ENCODE measurements around the gene RTL10.

Gene RTL10

DNA sequence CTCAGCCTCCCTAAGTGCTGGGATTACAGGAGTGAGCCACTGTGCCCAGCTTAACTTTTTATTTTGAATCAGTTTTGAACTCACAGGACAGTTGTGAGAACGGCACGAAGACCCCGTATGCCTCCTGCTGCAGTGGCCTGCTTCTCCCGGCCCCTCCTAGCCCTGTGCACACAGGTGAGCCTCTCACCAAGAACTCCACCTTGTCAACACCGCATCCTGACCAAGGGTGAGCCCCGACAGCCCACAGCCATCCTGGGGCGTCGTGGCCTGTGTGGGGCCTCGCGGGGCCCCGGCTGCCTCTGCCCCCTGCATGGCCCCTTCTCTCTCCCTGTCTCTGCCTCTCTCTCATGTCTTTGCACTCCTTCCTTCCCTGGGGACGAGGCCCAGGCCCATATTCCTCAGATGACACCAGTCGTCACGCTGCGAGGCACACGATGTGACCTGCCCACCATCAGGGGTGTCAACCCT, 38.8 kb downstream of the RTL10 start:
- DNase-seq: no peak
- Mint-ChIP-seq H3K4me1 (no peaks in the 10 kb centered on the region), H3K27ac (no peak overlapping the region), H3K36me3 (ENCODE audit: low read depth) (no peaks in the 10 kb centered on the region), H3K9me3 (no peaks in the 10 kb centered on the region), H3K27me3 (no peaks in the 10 kb centered on the region), H3K4me3 (no peak overlapping the region)
- ATAC-seq: no peak

DNA sequence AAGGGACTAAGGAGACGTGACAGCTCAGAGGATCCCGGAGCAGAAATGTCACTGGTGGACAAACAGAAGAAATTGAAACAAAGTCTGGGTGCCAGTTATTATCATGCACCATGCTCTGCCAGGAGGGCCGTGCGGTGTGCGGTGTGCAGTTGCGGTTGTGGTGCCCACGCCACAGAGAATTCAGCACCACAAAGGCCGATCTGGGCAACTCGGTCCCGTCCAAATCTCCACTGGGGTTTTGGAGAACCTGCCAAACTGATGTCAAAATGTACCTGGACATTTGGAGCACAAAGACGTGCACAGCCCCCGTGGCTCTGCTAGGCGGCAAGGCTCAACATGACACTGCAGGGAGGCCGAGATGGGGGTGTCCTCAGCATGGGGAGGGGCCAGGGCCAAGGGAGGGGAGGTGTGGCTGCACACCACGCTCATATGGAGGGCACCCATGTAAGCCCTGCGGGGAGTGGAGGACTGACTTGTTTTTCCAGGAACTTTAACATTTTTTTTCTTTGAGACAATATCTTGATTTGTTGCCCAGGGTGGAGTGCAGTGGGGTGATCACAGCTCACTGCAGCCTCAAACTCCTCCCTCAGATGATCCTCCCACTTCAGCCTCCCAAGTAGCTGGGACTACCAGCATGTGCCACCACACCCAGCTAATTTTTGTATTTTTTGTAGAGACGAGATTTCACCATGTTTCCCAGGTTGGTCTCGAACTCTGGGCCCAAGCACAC, 39.4 kb downstream of the RTL10 start:
- no peak overlapping the region for H3K4me3 Mint-ChIP-seq
- no peak for ATAC-seq
- H3K9me3 Mint-ChIP-seq: no peaks in the 10 kb centered on the region
- H3K4me1 Mint-ChIP-seq: peaks cover 4% of the 10 kb centered on the region
- no peaks in the 10 kb centered on the region for H3K27me3 Mint-ChIP-seq
- no peak overlapping the region for H3K27ac Mint-ChIP-seq
- H3K36me3 Mint-ChIP-seq (ENCODE audit: low read depth): no peaks in the 10 kb centered on the region
- DNase-seq: no peak

DNA sequence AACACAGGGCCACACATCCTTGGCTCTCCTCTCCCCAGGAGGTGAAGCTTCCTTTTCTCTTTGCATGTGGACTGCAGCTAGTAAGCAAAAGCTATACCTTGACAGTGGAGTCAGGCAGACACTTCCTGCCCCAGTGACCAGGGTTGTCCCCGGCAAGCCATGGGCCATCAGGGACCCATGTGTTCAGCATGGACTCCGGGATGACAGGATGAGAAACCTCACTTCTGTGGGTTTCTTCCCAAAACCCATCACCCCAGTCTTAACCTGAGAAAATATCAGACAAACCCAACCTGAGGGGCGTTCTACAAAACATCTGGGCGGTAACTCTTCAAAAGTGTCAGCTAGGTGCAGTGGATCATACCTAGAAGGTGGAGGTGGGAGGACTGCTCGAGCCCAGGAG, 40.2 kb downstream of the RTL10 start:
- ATAC-seq (no peak), DNase-seq (no peak)
- Mint-ChIP-seq H3K9me3 (no peaks in the 10 kb centered on the region), H3K27me3 (no peaks in the 10 kb centered on the region), H3K27ac (no peak overlapping the region), H3K4me3 (no peak overlapping the region), H3K36me3 (ENCODE audit: low read depth) (no peaks in the 10 kb centered on the region), H3K4me1 (peaks cover 4% of the 10 kb centered on the region)

DNA sequence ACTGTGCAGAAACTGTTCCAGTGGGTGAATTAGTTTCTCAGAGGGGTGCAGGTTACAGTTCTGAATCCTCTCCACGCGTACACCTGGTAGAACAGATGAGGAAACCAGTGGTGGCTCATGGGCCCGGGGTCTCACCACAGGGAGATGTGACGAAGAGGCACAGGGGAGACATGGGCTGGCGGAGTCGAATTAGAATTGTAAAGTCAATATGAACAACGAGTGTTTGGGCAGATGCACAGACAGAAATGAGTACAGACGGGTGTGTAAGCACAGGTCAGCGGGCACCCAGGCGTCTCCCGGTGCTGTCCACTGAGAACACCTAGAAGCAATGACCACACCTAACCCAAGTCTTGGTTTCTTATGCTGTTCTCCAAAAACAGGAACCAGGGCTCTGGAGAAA, 41.8 kb downstream of the RTL10 start:
- DNase-seq (no peak), ATAC-seq (no peak)
- H3K27ac Mint-ChIP-seq: no peak overlapping the region
- H3K27me3 Mint-ChIP-seq: no peaks in the 10 kb centered on the region
- H3K4me3 Mint-ChIP-seq: no peak overlapping the region
- no peaks in the 10 kb centered on the region for H3K36me3 Mint-ChIP-seq (ENCODE audit: low read depth)
- peaks cover 4% of the 10 kb centered on the region for H3K4me1 Mint-ChIP-seq
- H3K9me3 Mint-ChIP-seq: no peaks in the 10 kb centered on the region

DNA sequence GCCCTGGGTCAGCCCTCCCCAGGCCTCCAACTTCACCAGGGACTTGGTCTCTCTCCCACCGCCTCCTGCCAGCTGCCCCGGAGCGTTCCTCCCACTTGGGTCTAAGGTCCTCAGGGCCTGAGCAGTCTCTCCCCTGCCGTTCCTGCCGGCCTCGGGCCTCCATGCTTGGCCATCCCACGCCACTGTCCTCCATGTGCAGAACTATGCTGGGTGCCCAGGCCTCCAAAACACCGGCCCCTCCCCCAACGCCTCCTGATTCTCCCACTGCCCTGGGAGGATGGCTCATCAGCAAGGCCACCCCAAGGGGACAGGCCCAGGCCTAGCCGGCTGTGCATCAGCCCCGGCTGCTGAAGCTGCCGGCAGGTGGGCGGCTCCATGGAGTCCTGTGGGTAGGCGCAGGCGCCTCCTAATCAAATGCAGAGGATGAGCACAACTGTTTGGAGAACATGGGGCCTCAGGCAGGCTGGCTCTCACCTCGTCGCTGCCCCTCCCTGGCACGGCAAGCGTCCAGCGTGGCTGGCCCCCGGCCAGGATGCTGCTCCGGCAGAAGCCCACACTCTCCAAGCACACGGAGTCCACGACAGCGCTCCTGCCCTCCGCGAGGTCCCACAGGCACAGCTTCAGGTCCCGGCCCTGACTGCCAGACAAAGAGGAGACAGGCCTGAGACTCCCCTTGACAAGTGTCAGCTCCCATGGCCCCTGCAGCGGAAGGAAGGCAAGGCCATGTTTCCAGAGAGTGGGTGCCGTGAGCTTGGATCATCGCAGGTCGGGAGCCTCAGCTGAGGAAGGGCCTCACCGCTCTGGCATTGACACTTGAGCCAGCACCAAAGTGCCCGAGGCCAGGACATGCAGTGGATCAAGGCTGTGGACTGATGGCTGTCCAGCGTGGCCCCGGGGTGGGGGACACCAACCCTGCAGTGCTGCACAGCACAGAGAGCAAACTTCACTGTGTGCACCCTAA, 42.6 kb downstream of the RTL10 start:
- H3K27me3 Mint-ChIP-seq: no peaks in the 10 kb centered on the region
- no peak overlapping the region for H3K4me3 Mint-ChIP-seq
- no peaks in the 10 kb centered on the region for H3K9me3 Mint-ChIP-seq
- no peak for ATAC-seq
- H3K4me1 Mint-ChIP-seq: peaks cover 4% of the 10 kb centered on the region
- H3K27ac Mint-ChIP-seq: no peak overlapping the region
- H3K36me3 Mint-ChIP-seq (ENCODE audit: low read depth): no peaks in the 10 kb centered on the region
- DNase-seq: no peak

DNA sequence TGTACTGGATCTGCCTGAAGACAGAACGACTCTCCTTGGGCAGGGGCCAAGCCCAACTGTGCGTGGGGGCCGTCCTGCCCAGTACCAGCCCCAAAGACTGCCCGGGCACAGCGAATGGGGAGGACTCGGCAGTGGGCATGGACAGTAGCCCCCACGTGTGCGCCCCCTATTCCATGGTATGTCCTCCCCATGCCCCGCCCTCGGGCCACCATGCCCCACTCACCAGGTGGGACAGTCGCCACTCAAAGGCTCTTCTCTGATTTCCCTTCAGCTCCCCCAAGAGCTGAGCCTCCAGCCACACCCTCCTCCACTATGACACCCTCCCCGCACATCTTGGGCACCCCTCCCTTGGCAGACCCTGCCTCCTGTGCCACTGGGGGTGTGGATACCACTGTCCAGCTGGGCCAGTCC, 43.5 kb downstream of the RTL10 start:
- DNase-seq: no peak
- no peak overlapping the region for H3K4me3 Mint-ChIP-seq
- H3K36me3 Mint-ChIP-seq (ENCODE audit: low read depth): no peaks in the 10 kb centered on the region
- no peaks in the 10 kb centered on the region for H3K27me3 Mint-ChIP-seq
- no peak overlapping the region for H3K27ac Mint-ChIP-seq
- H3K9me3 Mint-ChIP-seq: no peaks in the 10 kb centered on the region
- no peak for ATAC-seq
- peaks cover 4% of the 10 kb centered on the region for H3K4me1 Mint-ChIP-seq

DNA sequence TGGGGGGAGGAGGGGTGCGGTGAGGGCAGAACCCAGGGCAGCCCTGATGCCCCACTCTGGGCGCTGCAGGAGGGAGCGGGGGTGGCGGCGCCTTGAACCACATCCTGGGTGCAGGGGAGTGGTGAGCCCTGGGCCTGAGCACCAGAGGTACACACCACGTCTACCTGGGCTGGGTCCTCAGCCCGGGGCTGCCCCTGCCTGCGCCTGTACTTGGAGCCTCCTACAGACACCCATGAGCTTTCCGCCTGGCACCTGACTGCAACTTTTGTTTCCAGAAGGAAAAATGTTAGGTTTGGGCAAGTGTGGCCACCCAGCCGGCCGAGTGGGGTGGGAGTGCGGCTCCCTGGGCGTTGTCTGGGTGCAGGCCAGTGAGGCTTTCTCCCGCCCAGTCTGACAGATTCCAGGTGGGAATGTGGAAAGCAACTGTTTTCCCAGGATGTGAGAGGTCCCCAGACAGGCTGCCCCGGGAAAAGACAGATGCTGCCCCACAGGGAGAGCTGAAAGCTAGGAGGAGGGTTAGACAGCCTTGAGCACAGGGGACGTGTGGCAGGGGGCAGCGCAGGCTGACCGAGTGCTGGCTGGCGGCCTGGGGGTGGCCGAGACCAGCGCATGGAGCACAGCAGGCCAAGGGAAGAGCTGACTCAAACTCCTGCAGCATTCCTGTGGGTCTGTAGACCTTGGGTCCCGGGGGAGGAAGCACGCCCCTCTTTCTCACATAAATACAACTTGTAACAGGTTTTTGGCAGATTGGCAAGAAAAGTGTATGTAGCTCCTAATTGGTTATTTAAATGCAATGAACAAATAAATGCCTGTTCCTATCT, 44.1 kb downstream of the RTL10 start:
- Mint-ChIP-seq H3K27me3 (no peaks in the 10 kb centered on the region), H3K36me3 (ENCODE audit: low read depth) (no peaks in the 10 kb centered on the region), H3K9me3 (no peaks in the 10 kb centered on the region), H3K4me3 (no peak overlapping the region), H3K27ac (no peak overlapping the region), H3K4me1 (peaks cover 4% of the 10 kb centered on the region)
- DNase-seq: no peak
- ATAC-seq: peak; percentile 43

DNA sequence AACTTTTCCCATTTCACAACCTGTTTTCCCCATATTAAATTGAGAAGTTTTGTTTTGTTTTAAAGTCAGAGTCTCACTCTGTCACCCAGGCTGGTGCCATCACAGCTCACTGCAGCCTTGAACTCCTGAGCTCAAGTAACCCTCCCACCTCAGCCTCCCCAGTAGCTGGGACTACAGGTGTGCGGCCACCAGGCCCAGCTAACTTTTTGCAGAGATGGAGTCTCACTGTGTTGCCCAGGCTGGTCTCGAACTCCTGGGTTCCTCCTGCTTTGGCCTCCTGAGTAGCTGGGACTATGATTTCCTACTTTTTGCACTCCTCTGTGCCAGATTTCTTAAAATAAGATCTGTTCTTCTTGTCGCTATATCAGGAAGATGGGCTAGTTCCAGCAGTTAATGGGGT, 44.9 kb downstream of the RTL10 start:
- peaks cover 4% of the 10 kb centered on the region for H3K4me1 Mint-ChIP-seq
- DNase-seq (no peak), ATAC-seq (no peak)
- H3K9me3 Mint-ChIP-seq: no peaks in the 10 kb centered on the region
- no peak overlapping the region for H3K27ac Mint-ChIP-seq
- no peaks in the 10 kb centered on the region for H3K27me3 Mint-ChIP-seq
- H3K4me3 Mint-ChIP-seq: no peak overlapping the region
- no peaks in the 10 kb centered on the region for H3K36me3 Mint-ChIP-seq (ENCODE audit: low read depth)

DNA sequence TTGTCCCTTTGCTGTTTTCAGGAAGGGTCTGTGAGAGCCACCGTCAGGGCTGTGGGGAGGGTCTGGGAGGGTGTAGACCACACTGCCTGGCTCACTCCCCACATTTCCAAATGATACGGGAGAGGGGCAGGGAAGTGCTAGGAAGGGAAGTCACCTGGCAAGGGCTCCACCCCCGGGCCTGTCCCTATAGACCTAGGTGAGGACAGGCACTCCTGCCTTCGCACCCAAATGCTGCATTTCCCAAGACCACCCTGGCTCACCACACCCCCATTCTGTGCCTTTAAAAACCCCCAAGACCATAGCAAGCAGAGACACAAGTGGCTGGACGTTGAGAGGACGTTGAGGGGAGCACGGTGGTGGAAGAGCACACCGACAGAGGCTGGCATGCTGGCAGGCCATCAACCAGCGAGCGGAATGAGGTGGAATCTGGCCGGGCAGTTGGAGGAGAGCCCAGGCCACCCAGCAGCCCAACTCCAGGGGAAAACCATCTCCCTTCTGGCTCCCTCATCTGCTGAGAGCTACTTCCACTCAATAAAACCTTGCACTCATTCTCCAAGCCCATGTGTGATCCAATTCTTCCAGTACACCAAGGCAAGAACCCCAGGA, 45.7 kb downstream of the RTL10 start:
- peaks cover 4% of the 10 kb centered on the region for H3K4me1 Mint-ChIP-seq
- no peaks in the 10 kb centered on the region for H3K36me3 Mint-ChIP-seq (ENCODE audit: low read depth)
- H3K9me3 Mint-ChIP-seq: no peaks in the 10 kb centered on the region
- no peak overlapping the region for H3K4me3 Mint-ChIP-seq
- no peak for DNase-seq
- H3K27ac Mint-ChIP-seq: no peak overlapping the region
- H3K27me3 Mint-ChIP-seq: no peaks in the 10 kb centered on the region
- ATAC-seq: no peak

DNA sequence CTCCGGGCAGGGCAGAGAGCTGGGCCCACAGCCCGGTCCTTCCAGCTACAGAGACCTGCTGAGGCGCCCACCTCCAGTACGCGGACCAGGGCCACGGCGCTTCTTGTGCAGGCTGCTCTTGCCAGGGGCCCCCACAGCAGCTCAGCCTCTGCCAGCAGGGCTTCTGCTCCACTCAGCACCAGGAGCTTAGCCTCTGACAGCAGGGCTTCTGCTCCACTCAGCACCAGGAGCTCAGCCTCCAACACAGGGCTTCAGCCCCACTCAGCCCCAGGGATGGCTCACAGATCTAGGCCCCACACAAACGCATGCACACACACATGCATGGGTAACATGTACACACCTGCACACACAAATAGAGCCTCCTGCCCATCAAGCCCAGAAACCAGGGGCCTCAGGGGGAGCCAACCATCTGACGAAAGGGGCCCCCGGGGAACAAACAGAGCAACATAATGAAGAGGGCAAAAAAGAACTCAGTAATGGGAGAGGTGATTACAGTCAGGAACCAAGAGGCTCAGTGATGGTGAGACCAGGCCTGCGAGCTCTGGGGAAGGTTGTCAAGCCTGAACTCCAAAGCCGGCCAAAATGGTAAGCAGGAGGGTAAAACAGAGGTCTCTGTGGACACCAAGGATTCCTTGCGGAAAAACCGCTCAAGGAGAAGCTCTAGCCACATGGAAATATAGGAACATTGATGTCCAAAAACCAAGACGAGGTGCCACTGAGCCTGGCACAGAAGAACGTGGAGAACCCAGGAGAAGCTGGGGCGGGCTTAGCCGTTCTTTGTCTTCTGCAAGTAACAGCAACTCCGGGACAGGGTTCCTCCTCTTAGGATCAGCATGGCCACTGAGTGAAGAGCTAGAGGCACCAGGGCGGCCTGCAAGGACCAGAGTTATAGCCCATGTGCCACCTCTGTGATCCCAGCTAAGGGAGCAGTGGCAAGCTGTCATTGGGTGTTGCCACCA, 46.5 kb downstream of the RTL10 start:
- no peak for ATAC-seq
- H3K9me3 Mint-ChIP-seq: no peaks in the 10 kb centered on the region
- H3K4me1 Mint-ChIP-seq: peaks cover 4% of the 10 kb centered on the region
- no peak overlapping the region for H3K27ac Mint-ChIP-seq
- no peak for DNase-seq
- H3K36me3 Mint-ChIP-seq (ENCODE audit: low read depth): no peaks in the 10 kb centered on the region
- no peaks in the 10 kb centered on the region for H3K27me3 Mint-ChIP-seq
- no peak overlapping the region for H3K4me3 Mint-ChIP-seq

DNA sequence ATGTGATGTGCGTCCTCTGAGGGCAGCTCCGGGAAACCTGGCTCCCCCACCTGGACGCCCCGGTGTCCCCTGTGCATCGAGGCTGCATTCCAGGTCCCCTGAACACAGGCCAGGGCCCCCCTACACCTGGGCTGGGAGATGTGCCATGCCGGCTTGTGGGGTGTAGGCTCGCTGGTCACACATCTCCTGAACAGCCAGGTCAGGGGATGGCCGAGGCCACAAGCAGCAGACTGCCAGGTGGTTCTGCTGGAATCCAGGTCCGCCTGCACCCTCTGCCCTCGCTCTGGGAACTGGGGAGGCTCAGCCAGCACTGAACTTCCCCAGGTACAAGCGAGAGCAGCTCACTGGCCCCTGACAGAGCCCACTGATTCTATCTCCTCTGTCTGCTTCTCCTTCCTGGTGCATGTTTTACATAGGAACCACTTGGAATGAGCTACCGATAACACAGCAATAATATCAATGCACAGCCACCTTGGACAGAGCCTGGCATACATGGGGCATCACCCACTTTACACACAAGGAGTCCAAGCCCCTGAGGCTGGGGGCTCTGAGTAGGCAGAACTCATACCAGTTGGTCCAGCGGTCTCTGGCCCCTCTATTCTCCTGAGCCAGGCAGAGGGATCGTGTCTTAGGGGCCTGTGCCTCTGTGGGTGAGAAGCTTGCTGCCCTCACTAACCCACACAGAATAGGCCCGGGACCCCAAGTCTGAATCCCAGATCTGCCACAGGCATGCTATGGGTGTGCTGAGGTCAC, 47.3 kb downstream of the RTL10 start:
- Mint-ChIP-seq H3K4me1 (peaks cover 4% of the 10 kb centered on the region), H3K36me3 (ENCODE audit: low read depth) (no peaks in the 10 kb centered on the region), H3K4me3 (no peak overlapping the region), H3K27ac (no peak overlapping the region), H3K9me3 (no peaks in the 10 kb centered on the region), H3K27me3 (no peaks in the 10 kb centered on the region)
- DNase-seq (no peak), ATAC-seq (no peak)

DNA sequence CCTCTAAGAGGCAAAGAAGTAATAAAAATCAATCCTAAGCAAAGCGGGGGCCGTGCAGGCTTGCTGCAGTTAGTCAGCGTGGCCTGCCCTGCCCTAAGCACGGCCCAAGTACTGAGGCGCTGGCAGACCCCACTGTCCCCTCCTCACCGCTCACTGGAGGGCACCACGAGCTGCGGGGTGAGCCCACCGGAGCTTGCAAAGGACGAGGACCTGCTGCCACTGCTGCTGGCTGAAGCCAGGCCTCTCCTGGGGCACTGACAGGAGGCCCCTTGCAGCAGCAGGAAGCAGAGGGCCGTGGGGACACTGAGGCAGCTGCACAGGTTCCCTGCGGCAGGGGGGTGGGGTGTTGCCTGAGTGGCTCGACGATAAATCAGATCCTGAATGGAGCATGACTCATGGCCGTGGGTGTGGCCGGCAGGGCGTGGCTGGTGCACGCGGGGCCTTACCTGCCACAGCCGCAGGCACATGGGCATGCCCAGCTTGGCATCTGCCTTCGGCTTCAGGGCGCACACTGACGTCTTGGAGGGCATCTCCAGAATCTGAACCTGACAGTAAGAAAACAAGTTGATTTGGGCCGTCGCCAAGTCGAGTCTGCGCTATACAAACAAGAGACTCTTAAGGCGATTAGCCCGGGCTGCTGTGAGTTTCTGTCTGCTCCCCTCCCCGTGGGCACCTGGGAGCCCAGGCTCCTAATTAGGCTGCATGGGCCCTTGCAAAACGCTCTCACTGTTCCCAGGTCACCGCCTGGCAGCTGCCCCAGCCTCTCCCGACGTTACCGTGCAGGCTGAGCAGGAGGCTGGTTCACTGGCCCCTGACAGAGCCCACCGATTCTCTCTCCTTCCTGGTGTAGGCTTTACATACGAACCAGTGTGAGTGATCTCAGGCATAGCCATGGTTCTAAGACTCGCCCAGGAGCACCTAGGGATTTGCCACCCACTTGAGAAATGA, 48.2 kb downstream of the RTL10 start:
- peaks cover 4% of the 10 kb centered on the region for H3K4me1 Mint-ChIP-seq
- H3K27me3 Mint-ChIP-seq: no peaks in the 10 kb centered on the region
- H3K27ac Mint-ChIP-seq: no peak overlapping the region
- no peak for ATAC-seq
- no peaks in the 10 kb centered on the region for H3K36me3 Mint-ChIP-seq (ENCODE audit: low read depth)
- H3K9me3 Mint-ChIP-seq: no peaks in the 10 kb centered on the region
- H3K4me3 Mint-ChIP-seq: no peak overlapping the region
- DNase-seq: no peak

Measured in activated naive CD8-positive, alpha-beta T cell treated with anti-CD3 and anti-CD28 coated beads, Interleukin-2, amount 50 U/mL, for 24 hours (primary cell).